GM18505 (cell line): ENCODE results near the gene CCNA1.

ENCODE experiments used
- ATAC-seq: cut with Tn5 transposase; IDR thresholded peaks from one replicate; pipeline ENCODE4 v1.9.1; 2021; ENCODE audit not compliant: unreplicated experiment
- POLR2A ChIP-seq: IDR thresholded peaks from 4 replicates; pipeline ENCODE4 v1.6.1; 2011; ENCODE audit warnings: borderline replicate concordance; ENCODE audit not compliant: insufficient read depth, insufficient read length; ENCODE audit errors: extremely low read depth

The CCNA1 gene

DNA sequence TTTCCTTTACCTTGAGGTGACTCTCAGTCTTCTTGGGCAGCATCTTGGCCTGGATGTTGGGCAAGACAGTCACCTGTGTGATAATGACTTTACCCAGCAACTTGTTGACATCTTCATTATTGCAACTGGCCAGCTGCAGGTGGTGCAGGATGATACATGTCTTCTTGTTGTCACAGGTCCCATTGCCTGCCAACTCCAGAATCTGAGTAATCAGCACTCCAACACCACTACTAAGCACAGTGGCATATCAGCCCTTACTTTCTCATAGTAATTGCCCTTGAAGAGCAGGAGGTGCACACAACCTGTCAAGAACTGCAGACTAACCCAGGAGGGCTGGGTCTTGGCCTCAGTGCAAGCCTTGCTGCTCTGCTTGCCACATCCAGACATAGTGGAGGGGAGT, 57.8 kb downstream of the CCNA1 start:
- ATAC-seq, result no peak
- TF ChIP-seq POLR2A, result no peak
